Panc1 (cell line): Measurements from ENCODE around the gene TSPAN14.

ENCODE experiments used
- POLR2AphosphoS5 ChIP-seq: IDR thresholded peaks from 2 replicates; pipeline ENCODE4 v1.6.1; 2012; ENCODE audit warnings: mild to moderate bottlenecking, low read depth, low read length, moderate library complexity
- SIN3A ChIP-seq: IDR thresholded peaks from 2 replicates; pipeline ENCODE4 v1.6.1; 2012; ENCODE audit warnings: low read depth, mild to moderate bottlenecking, low read length, moderate library complexity, borderline replicate concordance; ENCODE audit not compliant: insufficient read depth
- TF ChIP-seq, protein P1 (sequence below): fragments of 450-650 bp; IDR thresholded peaks from 2 replicates; pipeline ENCODE4 v1.5.1; 2017; ENCODE audit warnings: mild to moderate bottlenecking
- TF ChIP-seq, protein P2 (sequence below), 2 experiments: IDR thresholded peaks; 2 replicates each; pipeline ENCODE4 v1.6.1; 2011 to 2012; ENCODE audit warnings: low read depth in 2 of 2, control low read depth in 1 of 2, low read length in 1 of 2, mild to moderate bottlenecking in 1 of 2, moderate library complexity in 1 of 2; ENCODE audit not compliant: insufficient read depth in 1 of 2

DNA sequence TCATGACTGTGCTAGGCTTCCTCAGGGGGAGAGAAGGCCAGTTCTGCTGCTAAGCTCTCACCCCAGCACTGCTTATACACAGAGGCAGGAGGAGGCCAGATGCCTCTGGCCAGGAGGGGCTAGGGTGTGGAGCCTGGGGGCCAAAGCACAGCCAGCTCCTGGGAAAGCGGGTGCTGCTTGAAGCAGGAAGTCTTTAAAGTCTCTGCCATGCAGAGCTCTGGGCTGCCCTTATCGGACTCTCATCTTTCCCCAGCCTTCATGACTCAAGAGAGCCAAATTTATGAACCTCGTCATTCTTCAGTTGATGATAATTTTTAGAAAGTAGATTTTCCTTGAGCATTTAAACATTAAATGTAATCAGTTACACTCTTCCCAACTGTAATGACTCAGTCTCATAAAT, 11.2 kb upstream of the TSPAN14 start:
- TF ChIP-seq POLR2AphosphoS5, result no peak
- TF ChIP-seq, protein P1, sequence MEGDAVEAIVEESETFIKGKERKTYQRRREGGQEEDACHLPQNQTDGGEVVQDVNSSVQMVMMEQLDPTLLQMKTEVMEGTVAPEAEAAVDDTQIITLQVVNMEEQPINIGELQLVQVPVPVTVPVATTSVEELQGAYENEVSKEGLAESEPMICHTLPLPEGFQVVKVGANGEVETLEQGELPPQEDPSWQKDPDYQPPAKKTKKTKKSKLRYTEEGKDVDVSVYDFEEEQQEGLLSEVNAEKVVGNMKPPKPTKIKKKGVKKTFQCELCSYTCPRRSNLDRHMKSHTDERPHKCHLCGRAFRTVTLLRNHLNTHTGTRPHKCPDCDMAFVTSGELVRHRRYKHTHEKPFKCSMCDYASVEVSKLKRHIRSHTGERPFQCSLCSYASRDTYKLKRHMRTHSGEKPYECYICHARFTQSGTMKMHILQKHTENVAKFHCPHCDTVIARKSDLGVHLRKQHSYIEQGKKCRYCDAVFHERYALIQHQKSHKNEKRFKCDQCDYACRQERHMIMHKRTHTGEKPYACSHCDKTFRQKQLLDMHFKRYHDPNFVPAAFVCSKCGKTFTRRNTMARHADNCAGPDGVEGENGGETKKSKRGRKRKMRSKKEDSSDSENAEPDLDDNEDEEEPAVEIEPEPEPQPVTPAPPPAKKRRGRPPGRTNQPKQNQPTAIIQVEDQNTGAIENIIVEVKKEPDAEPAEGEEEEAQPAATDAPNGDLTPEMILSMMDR, result no peak
- TF ChIP-seq SIN3A, result no peak
- TF ChIP-seq, protein P2, sequence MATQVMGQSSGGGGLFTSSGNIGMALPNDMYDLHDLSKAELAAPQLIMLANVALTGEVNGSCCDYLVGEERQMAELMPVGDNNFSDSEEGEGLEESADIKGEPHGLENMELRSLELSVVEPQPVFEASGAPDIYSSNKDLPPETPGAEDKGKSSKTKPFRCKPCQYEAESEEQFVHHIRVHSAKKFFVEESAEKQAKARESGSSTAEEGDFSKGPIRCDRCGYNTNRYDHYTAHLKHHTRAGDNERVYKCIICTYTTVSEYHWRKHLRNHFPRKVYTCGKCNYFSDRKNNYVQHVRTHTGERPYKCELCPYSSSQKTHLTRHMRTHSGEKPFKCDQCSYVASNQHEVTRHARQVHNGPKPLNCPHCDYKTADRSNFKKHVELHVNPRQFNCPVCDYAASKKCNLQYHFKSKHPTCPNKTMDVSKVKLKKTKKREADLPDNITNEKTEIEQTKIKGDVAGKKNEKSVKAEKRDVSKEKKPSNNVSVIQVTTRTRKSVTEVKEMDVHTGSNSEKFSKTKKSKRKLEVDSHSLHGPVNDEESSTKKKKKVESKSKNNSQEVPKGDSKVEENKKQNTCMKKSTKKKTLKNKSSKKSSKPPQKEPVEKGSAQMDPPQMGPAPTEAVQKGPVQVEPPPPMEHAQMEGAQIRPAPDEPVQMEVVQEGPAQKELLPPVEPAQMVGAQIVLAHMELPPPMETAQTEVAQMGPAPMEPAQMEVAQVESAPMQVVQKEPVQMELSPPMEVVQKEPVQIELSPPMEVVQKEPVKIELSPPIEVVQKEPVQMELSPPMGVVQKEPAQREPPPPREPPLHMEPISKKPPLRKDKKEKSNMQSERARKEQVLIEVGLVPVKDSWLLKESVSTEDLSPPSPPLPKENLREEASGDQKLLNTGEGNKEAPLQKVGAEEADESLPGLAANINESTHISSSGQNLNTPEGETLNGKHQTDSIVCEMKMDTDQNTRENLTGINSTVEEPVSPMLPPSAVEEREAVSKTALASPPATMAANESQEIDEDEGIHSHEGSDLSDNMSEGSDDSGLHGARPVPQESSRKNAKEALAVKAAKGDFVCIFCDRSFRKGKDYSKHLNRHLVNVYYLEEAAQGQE (IDR thresholded peaks at IDR 0.05; ENCODE audit: insufficient read depth in 1 of 2, low read depth in 2 of 2, low read length in 1 of 2), result no peak
